Ramos (cell line): ENCODE data around the gene RASD2.

Experiments used
- in situ Hi-C: fragments of 300-500 bp; cut with MboI; formaldehyde crosslinking; loops from one replicate; pipeline ENCODE4 v1.14.3; 2022; ENCODE audit warnings: low sequenced_read_pairs; ENCODE audit not compliant: unreplicated experiment

RASD2 gene

DNA sequence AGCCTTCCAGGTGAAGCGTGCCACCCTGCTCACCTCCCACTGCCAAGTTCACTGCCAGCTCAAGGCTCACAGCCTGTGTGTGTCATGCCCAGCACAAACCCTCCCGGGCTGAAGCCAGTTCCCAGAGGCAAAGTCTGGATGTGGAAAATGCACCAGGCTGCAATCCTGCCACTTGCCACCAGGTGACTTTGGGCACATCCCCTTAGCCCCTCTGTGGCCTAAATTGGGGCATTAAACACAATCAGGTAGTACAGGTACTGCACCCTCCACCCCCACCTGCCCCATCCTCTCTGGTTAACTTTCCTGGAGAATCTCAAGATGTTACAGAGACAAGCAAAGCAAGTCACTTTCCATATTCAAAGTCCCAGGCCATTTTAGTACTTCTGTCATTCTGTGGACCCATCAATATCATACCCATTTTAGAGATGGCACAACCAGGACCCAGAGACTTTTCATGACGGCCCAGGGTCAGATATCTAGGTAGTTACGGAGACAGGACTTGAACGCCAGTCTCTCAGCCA is 1.8 kb upstream of the RASD2 start:
- in situ Hi-C loops = no loop called here

DNA sequence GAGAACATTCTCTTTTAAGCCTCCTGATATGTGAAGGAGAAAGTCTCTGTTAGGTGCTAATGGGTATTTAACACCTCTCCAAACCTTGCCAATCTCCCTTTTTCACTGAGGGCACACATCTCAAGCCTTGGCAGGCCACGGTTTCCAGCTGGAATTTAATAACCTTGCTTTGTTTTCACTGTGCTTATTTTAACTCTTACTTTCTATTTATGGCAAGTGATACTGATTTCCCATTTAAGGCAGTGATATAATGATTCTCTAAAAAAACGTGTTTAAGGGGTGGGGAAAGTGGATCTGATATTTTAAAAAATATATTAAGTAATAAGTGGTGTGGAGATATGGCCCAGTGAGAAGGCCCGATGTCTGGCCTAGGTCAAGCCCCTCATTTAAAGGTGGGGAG is 1.1 kb upstream of the RASD2 start:
- in situ Hi-C loops = no loop called here

DNA sequence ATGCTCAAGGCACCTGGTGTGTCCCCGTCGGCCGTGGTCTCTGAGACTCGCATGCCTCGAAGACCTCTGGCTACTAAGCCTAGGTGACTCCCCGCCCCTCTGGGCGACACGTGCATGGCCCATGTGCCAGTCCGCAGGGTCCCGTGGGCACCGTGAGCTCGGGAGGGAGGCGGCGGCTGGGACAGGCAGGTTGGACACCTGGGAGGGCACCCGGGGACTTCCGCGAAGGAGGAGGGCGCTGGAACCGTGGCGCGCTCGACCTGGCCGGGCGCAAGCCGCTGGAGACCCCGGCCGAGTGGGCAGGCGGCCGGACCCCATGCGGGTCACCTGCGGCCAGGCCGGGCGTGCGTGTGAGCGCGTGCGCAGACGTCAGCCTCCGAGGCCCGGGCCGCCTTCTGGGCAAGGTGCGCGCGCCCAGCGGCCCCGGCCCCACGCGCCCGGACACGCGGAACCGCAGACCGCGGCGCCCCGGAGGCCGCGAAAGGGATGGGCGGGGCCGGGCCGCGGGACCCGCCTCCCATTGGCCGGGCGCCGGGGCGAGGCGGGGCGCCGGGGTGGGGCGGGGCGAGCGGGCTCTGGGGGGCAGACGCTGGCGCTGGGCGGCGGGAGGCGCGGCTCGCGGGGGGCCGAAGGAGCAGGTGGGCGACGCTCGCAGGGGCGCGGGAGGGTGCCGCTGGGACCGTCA is 579 bp upstream of the RASD2 start:
- in situ Hi-C loops = no loop called here

DNA sequence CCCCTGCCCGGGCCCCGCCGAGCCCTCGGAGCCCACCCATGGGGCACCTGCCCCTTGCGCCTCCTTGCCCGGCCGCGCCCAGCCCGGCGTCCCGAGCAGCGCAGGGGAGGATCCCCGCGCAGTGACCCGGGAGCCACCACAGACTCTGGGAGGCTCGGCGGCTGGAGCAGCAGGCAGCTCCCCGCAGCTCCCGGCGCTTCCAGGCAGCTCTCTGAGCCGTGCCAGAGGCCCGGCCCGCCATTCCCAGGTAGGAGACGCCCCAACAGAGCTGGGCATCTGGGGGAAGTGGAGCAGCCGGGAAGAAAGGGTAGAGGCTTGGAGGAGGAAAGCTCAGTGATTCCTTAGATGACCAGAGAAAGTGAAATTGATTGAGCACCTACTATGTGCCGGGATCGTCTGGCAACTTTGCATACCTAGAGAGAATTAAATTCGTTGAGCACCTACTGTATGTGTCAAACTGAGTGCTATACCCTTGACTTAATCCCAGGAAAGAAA is 670 bp downstream of the RASD2 start:
- in situ Hi-C loops = no loop called here

DNA sequence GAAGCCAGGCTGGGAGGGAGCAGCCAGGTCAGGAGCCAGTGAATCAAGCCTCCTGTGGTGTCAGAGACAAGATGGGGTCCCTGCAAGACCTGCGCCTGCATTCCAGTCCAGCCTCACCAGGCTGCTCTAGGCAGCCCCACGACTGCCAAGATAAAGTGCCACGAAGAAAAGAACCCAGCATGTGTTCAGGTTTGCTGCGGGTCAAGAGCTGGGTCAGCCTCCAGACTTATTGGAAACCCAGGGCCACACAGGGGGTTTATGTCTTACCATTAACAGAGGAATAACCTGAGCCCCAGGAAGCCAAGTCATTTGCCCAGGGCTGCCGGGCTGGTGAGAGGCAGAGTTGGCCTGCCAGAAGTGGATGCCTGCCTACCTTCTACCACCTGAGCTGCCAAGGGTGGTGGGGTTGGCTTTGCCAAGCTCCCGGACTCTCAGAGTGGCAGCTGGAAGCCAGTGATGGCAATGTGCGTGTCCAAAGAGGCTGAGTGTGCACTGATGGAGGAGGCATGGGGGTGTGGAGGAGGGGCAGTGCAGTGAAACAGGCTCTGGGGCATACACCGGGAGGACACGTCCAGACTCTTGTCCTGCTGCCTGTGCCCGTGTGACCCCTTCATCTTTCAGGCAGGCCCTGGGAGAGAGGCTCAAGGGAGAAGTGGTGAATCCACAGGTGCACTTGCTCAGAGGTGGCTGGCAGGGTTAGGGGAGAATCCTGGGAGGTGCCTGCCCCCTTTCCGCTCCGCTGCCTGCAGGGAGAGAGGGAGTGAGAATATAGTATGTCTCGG is 1.7 kb downstream of the RASD2 start:
- in situ Hi-C loops = no loop called here

DNA sequence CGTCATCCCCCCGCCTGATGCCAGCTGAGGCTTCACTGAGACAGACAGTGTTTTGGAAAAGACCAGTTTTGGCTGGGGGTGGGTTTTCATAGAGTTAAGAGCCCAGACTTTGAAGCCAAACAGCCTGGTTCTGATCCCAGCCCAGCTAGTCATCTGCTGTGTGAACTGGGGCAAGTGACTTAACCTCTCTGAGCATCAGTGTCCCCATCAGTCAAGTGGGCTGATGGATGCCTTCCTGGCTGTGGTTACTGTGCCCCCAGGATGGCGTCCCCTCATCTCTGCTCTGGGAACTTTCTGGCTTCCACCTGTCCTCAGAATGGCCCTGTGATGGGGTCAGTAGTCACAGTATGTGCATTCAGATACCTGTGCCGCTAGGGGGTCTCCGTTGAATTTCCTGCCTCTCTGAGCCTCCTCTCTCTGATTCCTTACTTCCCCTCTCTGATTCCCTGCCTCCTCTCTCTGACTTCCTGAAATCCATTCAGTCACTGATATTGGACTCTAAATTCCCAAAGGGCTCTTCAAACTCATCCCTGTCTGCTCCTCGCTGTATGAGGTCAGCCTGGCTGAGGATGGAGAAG is 2.4 kb downstream of the RASD2 start:
- in situ Hi-C loops = no loop called here

DNA sequence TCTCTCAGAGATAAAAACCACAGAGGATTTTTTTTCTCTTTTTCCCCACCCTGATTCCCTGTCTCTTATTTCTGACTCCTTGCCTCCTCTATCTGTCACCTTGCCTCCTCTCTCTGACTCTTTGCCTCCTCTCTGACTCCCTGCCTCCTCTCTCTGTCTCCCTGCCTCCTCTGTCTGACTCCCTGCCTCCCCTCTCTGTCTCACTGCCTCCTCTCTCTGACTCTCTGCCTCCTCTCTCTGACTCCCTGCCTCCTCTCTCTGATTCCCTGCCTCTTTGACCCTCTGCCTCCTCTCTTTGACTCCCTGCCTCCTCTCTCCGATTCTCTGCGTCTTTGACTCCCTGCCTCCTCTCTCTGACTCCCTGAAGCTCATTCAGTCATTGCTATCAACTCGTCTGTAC is 3.1 kb downstream of the RASD2 start:
- in situ Hi-C loops = no loop called here

DNA sequence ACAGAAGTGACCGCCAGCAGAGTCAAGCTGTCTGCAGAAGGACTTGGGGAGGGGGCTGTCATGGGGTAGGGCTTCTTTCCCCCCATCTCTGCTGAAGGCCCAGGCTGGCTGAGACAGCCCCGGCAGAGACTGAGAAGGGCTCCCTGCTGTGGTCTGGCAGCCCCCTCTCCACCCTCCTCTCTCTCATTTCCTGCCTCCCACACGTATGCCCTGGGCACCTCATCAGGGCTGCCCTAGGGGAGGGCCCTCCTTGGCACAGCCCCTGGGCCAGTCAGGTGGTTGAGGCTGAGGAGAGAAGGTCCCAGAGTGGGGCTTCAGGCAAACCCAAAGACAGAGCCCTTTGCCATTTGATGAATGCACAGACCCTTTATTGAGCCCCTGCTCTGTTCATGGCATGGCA is 3.6 kb downstream of the RASD2 start:
- in situ Hi-C loops = no loop called here

DNA sequence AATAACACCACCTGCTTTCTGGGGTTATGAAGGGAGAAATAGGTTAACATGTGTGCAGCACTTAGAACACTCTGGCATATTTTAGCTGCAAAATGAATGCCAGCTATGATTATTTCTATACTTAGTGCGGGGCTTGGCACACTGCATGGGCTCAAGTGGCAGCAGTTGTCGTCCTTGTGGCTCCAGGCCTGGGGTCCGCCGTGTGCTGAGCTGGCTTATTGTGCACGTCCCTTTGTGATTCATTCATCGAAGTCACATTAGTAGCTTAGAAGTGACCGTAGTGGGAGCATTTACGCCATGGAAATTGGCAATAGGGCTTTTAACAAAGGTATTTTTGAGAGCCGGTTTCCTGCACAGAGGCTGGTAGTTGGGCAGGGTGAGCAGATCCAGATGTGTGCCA is 4.2 kb downstream of the RASD2 start:
- in situ Hi-C loops = no loop called here

DNA sequence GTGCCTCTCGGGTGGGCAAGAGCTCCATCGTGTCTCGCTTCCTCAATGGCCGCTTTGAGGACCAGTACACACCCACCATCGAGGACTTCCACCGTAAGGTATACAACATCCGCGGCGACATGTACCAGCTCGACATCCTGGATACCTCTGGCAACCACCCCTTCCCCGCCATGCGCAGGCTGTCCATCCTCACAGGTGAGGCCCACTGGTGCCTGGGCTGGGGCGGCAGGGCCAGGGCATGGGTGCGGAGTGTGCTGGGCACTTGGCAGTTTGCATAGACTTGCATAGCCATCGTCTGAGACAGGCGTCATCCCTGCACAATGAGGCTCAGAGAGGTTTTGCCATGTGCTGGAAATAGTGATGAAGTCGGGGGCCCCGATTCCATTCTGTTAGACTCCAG is 6.3 kb downstream of the RASD2 start:
- in situ Hi-C loops = no loop called here

DNA sequence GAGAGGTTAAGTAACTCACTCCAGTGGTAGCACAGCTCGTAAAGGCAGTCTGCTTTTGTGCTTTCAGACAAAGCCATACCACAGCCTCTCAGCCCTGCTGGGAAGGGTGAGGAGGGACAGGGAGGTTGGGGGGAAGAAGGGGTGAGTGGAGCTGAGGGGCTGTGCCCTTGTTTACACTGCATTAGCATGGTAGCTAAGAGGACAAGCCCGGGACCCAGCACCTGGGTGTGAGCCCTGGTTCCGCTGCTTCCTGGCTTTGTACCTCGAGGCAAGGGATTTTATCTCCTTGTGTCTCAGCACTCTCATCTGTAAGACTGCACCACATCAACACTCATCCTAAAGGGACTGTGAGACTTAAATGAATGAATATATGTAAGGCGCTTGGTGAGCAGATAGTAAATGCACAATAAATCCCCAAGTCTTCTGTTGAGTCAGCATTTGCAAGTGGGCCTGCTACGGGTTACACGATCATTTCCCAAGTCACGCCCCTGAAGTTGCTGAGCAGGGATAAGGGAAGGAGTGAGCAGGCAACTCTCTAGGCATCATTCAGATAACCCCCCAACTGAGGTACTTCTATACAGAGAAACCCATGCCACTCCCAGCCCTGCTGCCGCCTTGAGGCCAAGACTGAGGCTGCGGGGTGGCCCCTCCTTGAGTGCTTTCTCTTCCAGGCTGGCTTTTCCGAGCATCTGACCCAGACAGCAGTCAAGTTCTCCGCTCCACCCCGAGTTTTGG is 7.5 kb downstream of the RASD2 start:
- in situ Hi-C loops = no loop called here

DNA sequence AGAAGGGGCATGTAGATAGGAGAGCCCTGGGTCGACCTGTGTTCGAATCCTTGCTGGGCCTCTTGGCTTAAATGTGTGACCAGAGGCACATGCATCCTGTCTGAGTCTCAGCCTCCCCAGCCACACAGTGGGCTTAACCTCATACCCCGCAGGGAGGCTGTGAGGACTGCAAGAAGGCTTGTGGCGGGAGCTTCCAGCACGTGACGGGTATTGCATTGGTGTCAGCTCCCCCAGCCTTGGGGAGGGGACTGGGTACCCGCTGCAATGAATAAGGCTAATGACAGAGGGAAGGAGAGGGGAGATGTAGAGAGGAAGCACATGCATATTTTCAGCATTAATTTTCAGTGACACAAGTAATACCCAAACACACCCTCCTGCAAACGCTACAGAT is 8.1 kb downstream of the RASD2 start:
- in situ Hi-C loops = no loop called here

DNA sequence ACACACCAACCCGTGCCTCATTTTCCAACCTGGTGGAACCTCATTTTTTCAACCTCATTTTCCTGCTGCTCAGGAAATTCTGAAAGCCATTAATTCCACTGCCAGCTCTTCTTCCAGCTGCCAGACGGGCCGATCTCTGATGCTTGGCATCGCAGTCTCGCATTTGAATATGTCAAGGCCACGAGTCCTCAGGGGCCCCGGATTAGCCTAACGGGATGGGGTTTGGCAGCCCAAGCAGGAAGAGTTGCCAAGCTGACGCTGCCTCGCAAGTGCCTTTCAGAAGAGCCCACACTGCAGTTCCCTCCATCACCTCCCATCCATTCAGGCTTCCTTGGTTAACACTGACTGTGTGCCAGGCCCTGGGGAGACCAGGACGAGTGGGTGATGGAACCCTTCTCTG is 8.7 kb downstream of the RASD2 start:
- in situ Hi-C loops = no loop called here

DNA sequence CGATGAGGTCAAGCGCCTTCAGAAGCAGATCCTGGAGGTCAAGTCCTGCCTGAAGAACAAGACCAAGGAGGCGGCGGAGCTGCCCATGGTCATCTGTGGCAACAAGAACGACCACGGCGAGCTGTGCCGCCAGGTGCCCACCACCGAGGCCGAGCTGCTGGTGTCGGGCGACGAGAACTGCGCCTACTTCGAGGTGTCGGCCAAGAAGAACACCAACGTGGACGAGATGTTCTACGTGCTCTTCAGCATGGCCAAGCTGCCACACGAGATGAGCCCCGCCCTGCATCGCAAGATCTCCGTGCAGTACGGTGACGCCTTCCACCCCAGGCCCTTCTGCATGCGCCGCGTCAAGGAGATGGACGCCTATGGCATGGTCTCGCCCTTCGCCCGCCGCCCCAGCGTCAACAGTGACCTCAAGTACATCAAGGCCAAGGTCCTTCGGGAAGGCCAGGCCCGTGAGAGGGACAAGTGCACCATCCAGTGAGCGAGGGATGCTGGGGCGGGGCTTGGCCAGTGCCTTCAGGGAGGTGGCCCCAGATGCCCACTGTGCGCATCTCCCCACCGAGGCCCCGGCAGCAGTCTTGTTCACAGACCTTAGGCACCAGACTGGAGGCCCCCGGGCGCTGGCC is 11.0 kb downstream of the RASD2 start:
- in situ Hi-C loops = no loop called here

DNA sequence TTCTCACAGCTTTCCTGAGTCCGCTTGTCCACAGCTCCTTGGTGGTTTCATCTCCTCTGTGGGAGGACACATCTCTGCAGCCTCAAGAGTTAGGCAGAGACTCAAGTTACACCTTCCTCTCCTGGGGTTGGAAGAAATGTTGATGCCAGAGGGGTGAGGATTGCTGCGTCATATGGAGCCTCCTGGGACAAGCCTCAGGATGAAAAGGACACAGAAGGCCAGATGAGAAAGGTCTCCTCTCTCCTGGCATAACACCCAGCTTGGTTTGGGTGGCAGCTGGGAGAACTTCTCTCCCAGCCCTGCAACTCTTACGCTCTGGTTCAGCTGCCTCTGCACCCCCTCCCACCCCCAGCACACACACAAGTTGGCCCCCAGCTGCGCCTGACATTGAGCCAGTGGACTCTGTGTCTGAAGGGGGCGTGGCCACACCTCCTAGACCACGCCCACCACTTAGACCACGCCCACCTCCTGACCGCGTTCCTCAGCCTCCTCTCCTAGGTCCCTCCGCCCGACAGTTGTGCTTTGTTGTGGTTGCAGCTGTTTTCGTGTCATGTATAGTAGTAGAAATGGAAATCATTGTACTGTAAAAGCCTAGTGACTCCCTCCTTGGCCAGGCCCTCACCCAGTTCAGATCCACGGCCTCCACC is 11.7 kb downstream of the RASD2 start:
- in situ Hi-C loops = no loop called here

DNA sequence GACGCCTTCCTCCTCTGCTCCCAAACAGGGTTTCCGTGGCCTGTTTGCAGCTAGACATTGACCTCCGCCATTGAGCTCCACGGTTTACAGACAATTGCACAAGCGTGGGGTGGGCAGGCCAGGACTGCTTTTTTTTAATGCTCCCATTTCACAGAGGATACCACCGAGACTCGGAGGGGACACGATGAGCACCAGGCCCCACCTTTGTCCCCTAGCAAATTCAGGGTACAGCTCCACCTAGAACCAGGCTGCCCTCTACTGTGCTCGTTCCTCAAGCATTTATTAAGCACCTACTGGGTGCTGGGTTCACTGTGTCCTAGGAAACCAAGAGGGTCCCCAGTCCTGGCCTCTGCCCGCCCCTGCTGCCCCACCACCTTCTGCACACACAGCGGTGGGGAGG is 12.2 kb downstream of the RASD2 start:
- in situ Hi-C loops = no loop called here

DNA sequence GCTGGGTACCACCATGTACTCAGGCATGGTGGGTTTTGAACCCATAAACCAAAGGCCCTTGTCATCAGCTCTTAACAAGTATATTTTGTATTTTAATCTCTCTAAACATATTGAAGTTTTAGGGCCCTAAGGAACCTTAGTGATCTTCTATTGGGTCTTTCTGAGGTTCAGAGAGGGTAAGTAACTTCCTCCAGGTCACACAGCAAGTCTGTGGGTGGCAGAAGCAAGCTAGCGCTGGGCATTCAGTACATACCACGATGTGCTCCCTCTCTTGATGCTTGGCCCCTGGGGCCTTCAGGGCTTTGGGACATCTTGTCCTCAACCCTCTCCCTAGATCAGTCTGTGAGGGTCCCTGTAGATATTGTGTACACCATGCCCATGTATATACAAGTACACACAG is 12.7 kb downstream of the RASD2 start:
- in situ Hi-C loops = no loop called here

DNA sequence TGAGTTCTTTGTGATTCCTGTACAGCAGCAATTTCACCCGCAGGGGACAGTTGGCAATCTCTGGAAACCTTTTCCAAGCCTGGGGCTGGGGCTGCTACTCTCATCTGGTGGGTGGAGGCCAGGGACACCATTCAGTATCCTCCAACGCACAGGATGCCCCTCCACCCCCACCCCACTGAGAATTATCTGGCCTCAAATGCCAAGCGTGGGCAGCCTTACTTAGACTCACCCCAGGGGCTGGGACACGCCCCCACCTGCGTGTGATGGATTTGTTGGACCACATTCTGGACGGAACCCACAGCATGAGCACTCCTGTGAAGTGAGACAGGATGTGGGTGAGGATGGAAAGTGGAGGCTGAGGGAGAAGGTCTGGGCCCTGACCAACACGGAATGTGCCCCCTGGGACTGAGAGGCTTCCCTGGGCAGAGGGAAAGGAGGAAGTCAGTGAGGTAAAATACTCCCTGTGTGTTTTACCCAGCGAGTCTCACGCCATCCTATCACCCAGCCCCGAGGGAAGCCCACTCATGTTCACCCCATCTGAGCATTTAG is 13.7 kb downstream of the RASD2 start:
- in situ Hi-C loops = no loop called here

DNA sequence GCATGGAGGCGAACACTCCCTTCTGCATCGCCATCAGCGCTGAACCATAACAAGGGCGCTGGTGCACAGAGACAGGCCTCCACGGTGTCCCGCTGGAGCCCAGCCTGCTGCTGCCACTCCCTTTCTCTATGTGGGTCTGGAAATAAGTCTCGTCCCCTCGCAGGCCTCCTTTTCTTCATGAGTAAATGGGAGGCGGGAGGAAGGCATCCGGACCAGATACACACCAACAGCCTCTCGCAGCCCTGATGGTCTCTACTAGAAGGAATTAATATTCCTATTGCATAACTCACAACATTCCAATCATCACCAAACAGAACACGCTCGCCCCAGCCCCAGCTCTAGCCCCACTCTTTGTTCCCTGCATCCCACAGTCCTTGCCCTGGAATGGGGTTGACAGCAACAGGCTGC is 14.9 kb downstream of the RASD2 start:
- in situ Hi-C loops = no loop called here
